GM18526 (cell line): Measurements from ENCODE around the gene SH3PXD2A.

Experiments
- POLR2A ChIP-seq: IDR thresholded peaks from 3 replicates; pipeline ENCODE4 v1.6.1; 2011; ENCODE audit not compliant: insufficient read length; ENCODE audit errors: extremely low read depth

The SH3PXD2A gene

DNA sequence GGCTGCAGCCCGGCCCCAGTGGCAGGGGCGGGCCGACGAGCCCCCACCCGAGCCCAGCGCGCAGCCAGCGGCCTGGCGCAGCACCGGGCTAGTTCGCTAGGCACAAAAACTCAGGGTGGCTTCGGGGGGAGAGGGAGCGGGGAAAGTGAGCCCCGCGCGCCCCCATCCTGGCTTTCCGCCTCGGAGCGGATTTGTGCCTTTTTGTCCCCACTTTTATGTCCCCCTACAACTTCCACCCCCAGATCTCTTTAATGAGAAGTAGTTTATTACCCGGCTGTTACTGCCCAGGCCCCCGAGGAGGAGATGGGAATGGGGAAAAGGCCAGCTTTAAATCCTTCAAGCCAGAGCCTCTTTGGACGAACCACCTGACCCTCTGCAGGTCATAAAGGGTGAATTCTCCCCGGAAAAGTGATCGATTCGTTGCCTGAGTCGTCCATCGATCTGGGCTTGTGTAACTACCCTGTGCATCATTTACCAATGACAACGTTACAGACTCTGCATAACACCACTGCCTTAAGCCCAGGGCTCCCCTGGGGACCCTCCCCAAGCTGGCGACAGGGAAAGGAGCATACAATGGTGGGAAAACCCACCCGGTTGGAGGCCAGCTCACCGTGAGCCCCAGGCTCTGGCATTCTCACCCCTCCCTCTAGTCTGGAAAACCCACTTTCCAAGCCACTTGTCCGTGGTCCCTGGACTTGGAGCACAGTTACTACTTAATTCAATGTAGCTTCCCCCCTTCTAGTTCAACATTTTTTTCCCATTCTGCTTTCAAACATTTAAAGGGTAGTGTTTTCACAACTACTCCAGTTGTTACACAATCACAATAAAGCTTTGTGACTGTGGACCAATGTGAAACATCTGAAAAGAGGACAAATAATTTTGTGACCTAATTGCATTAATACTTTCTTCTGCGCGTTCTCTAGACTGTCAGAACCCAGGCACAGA is 748 bp upstream of the SH3PXD2A start:
- no peak for TF ChIP-seq POLR2A

GRCh38 chr10:103854686-103855391 is 537 bp downstream of the SH3PXD2A start:
- no peak for TF ChIP-seq POLR2A

GRCh38 chr10:103854265-103854685 is 1.1 kb downstream of the SH3PXD2A start:
- TF ChIP-seq POLR2A, result no peak

DNA sequence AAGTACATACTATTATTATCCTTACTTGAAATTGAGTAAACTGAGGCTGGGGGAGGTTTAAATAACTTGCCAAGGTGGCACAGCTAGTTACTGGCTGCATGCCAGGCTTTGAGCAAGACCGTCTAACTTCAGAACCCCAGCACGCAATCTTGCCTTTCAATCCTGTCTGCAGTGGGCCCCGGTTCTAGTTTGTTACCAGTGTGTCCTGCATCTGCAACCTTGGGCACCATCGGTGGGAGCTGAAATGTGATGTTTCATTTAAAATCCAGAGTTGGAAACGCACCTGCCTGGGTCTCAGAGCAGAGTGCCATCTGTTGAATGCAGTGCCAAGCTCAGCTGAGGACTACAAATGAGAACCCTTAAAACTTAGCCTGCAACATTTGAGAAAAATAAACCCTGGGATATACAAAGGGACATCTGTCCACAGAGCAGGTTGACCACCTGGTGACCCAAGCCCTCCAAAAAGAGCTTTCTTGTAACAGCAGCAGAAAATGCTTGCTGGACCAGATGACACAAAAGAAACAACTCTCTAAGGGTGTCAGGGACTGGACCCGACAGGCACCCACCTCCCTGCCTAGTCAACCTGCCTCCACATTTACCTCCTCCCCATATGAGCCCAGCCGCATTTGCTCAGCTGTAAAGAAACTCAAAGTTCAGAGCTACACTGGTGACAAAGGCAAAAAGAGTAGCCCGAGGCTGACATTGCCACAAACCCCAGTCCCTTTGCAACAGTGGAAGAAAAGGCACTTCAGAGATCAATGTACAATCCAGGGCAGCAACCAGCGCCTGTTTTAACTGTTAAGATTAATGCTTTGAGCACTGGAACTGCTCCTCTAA is 1.7 kb downstream of the SH3PXD2A start:
- TF ChIP-seq POLR2A, result no peak

GRCh38 chr10:103852856-103853255 is 2.5 kb downstream of the SH3PXD2A start:
- TF ChIP-seq POLR2A, result no peak

DNA sequence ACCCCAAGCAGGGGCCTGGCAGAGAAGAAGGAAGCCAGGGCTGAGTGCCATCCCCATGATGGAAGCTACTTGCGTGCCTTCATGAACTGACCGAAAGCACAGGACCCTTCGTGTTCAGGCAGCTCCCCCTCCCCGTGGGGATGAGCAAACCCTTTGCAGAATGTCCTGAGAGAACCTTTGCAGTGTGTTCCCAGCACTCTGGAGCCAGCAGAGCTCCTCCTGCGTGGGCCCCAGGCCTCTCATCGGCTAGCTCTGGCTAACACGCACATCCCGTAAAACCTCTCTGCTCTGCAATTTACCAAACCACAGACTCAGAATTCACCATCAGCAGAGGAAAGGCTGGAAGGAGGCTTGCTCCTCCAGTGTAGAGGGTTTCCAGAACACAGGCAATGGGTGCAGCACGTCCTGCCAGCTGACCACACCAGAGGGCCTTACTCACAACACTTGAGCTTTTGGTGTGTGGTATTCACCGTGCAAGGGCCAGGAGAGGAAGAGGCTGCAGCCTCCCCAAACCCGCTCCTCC is 3.1 kb downstream of the SH3PXD2A start:
- no peak for TF ChIP-seq POLR2A

- TF ChIP-seq POLR2A, result no peak
These were observed 4.1 kb downstream of the SH3PXD2A start for GRCh38 chr10:103851261-103851660.

- TF ChIP-seq POLR2A, result no peak
These were observed 4.8 kb downstream of the SH3PXD2A start for GRCh38 chr10:103850572-103850895.

DNA sequence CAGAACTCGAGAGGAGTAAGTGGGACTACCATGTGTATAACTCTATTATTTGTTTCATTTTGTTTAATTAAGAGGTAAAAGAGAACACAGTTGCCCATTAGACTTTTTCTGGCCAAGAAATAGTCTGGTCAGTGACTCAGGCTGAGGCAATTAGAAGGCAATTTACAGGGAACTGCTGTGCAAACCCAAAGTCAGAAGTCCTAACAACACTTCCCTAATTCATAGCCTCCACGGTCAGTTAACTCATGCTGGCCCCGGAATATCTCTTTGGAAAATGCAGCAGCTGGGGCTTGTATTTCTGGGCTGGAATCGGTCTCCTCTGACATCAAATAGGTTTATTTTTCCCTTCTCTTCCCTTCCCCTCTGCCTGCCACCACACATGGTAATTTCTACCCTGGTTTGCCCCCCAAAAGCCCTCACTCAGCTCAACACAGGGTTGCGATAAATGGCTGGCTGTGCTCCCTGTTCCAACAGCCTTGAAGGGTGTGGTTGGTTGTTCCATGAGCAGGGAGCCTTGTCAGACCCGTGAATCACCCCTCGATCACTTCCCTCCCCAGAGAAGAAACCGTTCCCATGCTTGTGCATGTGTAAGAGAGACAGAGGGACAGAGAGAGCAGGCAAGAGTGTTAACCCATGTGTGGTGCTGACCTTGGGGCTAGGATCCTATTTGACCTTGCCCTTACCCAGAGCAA is 5.3 kb downstream of the SH3PXD2A start:
- no peak for TF ChIP-seq POLR2A

GRCh38 chr10:103849212-103849877 is 6.0 kb downstream of the SH3PXD2A start:
- TF ChIP-seq POLR2A, result no peak

- no peak for TF ChIP-seq POLR2A
These were observed 7.4 kb downstream of the SH3PXD2A start for GRCh38 chr10:103847909-103848468.

DNA sequence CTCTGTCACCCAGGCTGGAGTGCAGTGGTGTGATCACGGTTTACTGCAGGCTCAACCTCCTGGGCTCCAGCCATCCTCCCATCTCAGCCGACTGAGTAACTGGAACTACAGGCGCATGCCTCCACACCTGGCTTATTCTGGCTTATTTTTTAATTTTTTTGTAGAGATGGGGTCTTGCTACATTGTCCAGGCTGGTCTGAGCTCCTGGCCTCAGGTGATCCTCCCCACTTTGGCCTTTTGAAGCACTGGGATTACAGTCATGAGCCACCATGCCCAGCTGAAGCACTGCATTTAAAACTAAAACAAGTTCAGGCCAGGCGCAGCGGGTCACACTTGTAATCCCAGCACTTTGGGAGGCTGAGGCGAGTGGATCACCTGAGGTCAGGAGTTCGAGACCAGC is 8.0 kb downstream of the SH3PXD2A start:
- TF ChIP-seq POLR2A, result no peak

GRCh38 chr10:103845972-103846371 is 9.4 kb downstream of the SH3PXD2A start:
- no peak for TF ChIP-seq POLR2A

DNA sequence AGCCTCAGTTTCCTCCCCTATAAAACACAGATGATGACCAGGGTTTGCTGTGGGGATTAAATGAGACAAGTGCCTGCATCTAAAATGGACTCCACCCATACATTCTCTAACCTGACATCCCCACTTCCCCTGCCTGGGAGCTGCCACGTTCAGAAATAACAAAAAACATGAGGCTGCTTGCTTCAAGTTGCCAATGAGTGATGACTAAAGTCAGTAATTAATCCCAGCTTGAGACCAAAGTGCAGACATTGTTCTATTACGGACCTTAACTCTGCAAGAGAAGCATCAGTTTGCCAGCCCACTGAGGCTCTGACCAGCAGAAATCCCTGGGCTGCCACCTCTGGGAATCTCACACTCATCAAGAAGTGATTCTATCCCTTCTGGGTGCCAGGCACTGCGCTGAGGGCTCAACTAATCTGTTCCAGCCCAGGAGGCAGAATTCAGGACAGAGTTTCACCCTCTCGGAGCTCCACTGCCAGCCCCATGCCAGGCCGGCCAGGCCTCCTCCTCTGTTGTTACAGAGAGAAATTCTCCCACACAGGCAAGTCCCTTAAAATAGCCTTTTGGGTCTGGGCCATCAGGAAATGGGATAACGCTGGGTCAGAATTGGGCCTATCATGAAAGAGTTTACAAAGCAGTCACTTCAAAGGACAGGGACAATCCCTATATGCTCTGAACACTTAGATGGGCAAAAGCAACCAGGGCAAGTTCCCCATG is 11.4 kb downstream of the SH3PXD2A start:
- no peak for TF ChIP-seq POLR2A

DNA sequence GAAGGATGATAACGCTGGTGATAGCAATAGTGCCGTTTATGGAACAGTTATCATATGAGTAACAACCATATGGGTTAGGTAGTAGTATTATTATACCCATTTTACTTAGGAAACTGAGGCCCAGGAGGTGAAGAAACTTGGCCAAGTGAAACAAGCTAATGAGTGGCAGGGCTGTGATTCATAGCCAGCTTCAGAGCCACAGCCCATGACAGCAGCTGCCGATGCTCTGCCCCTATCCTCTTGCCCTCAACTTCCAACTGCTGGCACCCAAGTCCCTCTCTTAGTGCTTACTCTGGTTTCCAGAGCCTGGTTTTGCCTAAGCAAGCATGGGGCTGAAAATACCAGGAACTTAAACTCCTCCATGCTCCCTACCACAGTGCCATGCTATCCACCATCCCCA is 12.3 kb downstream of the SH3PXD2A start:
- no peak for TF ChIP-seq POLR2A
